Parietal lobe (tissue), 1 donor: Measurements from ENCODE around the gene PYGM. TPM values are rescaled to one million over a fixed set of nuclear protein-coding genes. Genes with fewer than 3 reads are reported as not detected.

Source experiments
- total RNA-seq: library from RNA; depleted of rRNA; stranded (reverse); fragments of >200 nt; gene quantifications from one replicate; pipeline ENCODE4 v1.2.3, GENCODE V29; 2014

PYGM gene
- total RNA-seq = 0.63 TPM

DNA sequence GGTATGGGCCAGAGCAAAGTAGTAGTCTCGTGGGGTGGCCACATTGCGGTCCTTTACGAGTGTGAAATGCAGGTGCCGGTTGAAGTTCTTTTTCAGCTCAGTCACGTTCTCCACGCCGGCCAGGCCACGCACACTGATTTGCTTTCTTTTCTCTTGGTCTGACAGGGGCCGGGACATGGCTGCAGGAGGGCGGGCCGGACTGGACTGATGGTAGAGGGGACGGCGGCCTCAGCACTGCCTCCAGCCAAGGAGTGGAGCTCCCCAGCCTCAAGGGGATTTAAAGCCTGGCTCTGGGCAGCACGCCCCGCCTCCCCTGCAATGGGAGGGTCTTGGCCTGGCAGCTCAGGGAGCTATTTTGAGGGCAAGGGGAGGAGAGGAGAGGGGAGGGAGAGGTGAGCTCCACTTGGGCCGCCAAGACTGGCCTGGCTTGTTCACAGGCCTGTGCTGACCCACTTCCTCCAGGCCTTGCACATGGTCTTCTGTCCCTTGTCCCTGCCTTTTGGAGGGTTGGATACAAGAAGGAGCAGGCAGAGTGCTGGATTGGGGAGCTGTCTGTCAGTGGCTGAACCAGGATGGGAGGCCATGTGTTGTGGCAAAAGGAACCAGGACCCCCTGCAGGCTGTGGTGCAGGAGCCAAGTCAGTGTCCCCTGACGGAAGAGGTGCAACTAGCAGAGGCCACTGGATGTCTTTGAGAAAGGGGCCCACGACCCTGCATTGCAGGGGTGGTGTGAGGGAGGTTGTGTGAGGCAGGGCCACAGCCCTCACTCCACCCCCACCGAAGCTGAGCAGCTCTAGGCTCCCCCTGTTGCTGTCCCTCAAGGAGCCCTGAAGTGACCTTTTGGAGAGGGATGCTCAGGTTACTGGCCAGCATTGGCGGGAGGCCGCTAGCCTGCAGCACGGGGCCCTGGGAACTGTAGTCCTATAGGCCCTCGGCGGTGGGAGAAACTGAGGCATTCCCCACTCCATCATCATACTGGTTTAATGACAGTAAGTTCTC is at the start of gene PYGM:
TSS of gene PYGM (minus strand) at position 253 of the 998 bp plus-strand sequence. CDS start at position 177, 76 bp downstream.

GRCh38 chr11:64803158-64803845 is 43.5 kb upstream of the PYGM start, which contains the start of gene MAP4K2:
Gene MAP4K2, minus strand, starts transcription at chr11:64803214. Its CDS starts 65 bp downstream, at chr11:64803149.

DNA sequence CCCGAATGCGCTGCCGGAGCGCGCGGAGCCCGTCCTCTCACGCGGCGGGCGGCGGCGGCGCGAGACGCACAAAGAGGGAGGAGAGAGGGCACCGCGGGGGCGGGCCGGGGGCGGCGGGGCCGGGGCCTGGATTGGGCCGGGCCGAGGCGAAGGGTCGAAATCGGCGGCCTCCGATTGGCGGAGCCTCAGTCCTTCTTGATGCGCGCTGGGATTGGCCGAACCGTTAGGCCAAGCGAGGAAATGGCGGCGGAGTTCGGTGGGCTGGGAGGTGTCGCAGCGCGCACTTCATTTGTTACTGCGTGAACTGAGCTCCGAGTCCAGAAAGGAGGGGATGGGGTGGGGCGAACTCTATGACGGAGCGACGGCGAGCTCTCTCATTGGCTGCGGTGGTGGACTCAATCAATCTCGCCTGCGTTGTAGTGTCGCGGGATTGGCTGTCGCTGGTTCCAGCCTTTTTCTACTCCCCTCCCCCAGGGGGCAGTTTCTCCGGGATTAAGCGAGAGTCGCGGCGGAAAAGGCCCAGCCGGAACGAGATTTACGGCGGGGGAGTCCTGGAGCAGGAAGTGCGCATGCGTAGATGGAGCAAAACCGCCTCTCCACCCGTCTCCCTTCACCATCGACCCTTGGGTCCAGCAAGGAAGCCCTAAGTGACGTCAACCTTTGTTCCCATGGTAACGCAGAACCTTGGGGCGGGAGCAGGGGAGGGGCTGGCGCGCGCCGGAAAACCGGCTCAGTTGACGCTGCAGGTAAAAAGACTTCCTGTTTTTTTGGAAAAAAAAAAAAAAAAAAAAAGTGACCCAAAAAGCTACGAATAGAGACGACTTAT is 18.9 kb upstream of the PYGM start, which contains the start of gene SF1:
TSS of gene SF1 (minus strand) at position 70 of the 826 bp plus-strand sequence. CDS start 150 bp downstream, outside the sequence.

GRCh38 chr11:64743591-64744543 is 15.9 kb downstream of the PYGM start, which contains the start of gene RASGRP2:
Gene RASGRP2, minus strand, starts transcription at chr11:64744142. Its CDS starts 1,276 bp downstream, at chr11:64742866.

GRCh38 chr11:64723117-64723906 is 36.5 kb downstream of the PYGM start, which contains the start of gene NRXN2:
Gene NRXN2, minus strand, starts transcription at chr11:64723197. Its CDS starts 9,498 bp downstream, at chr11:64713699.

Other genes starting within 250 kb of the PYGM start
- not detected for gene SLC22A11, start 204.0 kb downstream of the PYGM start, total RNA-seq
- gene SLC22A12, start 168.8 kb downstream of the PYGM start, total RNA-seq = not detected
- 315 TPM for gene NRXN2, start 36.8 kb downstream of the PYGM start, total RNA-seq
- 40.7 TPM for gene RASGRP2, start 15.8 kb downstream of the PYGM start, total RNA-seq
- gene SF1, start 18.6 kb upstream of the PYGM start, total RNA-seq = 193 TPM
- gene MAP4K2, start 43.2 kb upstream of the PYGM start, total RNA-seq = 15.7 TPM
- gene MEN1, start 50.6 kb upstream of the PYGM start, total RNA-seq = 24.4 TPM
- 0.31 TPM for gene CDC42BPG, start 84.7 kb upstream of the PYGM start, total RNA-seq
- 44.4 TPM for gene EHD1, start 118.6 kb upstream of the PYGM start, total RNA-seq
- 13.1 TPM for gene ATG2A, start 157.2 kb upstream of the PYGM start, total RNA-seq
- gene PPP2R5B, start 164.7 kb upstream of the PYGM start, total RNA-seq = 27.9 TPM
- not detected for gene GPHA2, start 175.9 kb upstream of the PYGM start, total RNA-seq
- gene MAJIN, start 212.1 kb upstream of the PYGM start, total RNA-seq = not detected
- not detected for gene BATF2, start 237.0 kb upstream of the PYGM start, total RNA-seq